ENCODE results near the gene TUBGCP3.
"Not testable (repeated sequence)": the region's sequence is repeated elsewhere in the genome, so short reads cannot be mapped to it uniquely, and the experiment has no call there.

TUBGCP3 gene

GRCh38 chr13:112531263-112531794 lies 56.6 kb downstream of the TUBGCP3 start:
- in situ Hi-C loops (cut with MboI; ENCODE audit: low sequenced_read_pairs): no loop called here

DNA sequence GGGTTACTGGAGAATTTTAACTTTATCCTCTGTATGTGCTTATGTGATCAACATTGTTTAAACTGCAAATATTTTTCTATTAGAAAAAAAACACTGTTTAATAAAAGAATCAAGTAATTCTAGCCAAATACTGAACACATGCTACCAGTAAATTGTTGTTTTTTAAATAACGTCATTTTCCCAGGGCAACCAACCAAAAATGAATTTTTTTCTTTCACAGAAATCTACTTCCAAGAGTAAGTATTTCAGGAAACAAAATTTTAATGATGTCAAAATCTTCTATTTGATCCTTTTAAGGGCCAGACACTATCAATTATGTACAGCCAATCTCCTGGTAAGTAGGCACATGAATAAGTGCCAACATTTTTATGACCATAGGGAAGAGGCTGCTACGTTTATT lies 57.1 kb downstream of the TUBGCP3 start:
- in situ Hi-C loops (cut with MboI; ENCODE audit: low sequenced_read_pairs): no loop called here

DNA sequence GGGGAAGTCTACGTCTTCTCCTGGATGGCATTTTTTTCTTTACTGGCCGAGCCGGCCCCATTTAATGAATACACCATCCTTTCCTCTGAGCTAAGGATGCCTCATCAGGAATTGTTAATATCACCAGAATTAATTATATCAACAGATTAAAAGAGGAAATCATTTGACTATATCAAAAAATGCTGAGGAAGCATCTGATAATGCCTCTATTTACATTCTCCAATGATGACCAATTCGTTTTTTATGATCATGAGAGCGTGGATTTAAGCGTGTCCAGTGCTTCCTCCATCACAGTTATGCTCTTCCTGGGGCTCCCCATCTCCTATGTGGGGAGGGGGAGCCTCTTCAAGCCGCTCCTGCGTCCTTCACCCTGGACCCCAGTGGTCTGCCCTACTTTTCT lies 58.7 kb downstream of the TUBGCP3 start:
- in situ Hi-C loops (cut with MboI; ENCODE audit: low sequenced_read_pairs): no loop called here

DNA sequence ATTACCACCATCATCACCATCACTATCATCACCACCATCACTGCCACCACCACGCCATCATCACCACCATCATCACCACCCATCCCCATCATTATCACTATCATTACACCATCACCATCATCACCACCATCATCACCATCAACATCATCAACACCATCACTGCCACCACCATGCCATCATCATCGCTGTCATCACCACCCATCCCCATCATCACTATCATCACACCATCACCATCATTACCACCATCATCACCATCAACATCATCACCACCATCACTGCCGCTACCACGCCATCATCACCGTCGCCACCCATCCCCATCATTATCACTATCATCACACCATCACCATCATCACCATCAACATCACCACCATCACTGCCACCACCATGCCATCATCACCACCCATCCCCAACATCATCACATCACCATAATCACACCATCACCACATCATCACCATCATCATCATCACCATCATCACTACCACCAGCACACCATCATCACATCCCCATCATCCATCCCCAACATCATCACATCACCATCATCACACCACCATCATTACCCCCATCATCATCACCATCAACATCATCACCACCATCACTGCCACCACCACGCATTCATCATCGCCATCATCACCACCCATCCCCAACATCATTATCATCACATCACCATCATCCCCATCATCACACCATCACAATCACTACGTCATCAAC lies 61.7 kb downstream of the TUBGCP3 start:
- in situ Hi-C loops (cut with MboI; ENCODE audit: low sequenced_read_pairs): no loop called here

GRCh38 chr13:112525356-112525945 lies 62.5 kb downstream of the TUBGCP3 start:
- in situ Hi-C loops (cut with MboI; ENCODE audit: low sequenced_read_pairs): no loop called here

DNA sequence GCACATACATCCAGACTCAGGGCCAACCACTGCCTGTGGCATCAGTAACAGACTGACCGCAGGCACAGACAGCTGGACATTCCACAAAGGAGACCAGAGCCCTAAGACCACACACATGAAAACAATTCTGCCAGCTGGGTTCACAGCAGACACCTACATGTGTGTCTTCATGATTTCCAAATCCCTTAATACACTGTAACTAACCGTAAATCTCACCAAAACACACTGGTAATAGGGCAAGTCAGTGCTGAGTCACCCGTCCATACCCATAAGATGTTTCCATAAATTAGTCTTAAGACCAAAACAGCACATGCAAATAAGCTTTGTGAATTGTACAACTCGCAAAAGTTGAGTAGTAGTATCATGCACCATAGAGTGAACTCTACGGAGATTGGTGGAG lies 65.4 kb downstream of the TUBGCP3 start:
- in situ Hi-C loops (cut with MboI; ENCODE audit: low sequenced_read_pairs): no loop called here

- in situ Hi-C loops (cut with MboI; ENCODE audit: low sequenced_read_pairs): no loop called here
Measured at GRCh38 chr13:112521073-112521685, 66.8 kb downstream of the TUBGCP3 start.

- in situ Hi-C loops (cut with MboI; ENCODE audit: low sequenced_read_pairs): no loop called here
Measured at GRCh38 chr13:112519517-112520060, 68.4 kb downstream of the TUBGCP3 start.

GRCh38 chr13:112516218-112516617 lies 71.7 kb downstream of the TUBGCP3 start:
- in situ Hi-C loops (cut with MboI; ENCODE audit: low sequenced_read_pairs): no loop called here

GRCh38 chr13:112513761-112514160 lies 74.2 kb downstream of the TUBGCP3 start:
- in situ Hi-C loops (cut with MboI; ENCODE audit: low sequenced_read_pairs): no loop called here

DNA sequence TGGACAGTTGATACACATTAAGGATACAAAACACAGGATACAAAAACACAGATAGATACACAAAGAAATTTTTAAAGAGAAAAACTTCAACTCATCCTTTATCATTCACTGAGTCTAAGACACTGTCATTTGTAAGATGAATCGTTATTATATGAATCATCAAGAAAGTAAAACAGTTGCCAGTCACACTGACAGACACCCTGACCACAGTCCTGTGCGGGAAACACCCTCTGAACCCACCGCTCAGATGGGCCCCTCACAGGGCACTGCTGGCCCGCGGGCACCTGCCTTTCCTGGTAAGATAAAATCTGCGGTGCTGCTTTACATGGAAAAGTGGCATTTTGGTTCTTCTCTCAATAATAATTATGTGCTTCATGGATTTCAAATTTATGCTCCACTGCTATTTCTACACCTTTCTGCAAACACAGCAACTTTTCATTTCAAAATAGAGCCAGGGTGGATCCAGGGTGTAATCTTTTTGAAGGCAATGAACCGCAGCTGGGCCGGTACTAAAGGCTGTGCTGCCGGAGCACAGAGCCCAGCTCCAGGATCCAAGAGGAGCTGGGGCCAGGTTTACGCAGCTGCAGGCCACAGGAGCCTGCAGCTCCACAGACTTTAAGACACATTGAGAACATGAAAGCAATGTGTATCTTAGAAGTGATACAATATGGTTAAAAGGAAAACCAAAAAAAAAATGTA lies 76.8 kb downstream of the TUBGCP3 start:
- in situ Hi-C loops (cut with MboI; ENCODE audit: low sequenced_read_pairs): no loop called here

DNA sequence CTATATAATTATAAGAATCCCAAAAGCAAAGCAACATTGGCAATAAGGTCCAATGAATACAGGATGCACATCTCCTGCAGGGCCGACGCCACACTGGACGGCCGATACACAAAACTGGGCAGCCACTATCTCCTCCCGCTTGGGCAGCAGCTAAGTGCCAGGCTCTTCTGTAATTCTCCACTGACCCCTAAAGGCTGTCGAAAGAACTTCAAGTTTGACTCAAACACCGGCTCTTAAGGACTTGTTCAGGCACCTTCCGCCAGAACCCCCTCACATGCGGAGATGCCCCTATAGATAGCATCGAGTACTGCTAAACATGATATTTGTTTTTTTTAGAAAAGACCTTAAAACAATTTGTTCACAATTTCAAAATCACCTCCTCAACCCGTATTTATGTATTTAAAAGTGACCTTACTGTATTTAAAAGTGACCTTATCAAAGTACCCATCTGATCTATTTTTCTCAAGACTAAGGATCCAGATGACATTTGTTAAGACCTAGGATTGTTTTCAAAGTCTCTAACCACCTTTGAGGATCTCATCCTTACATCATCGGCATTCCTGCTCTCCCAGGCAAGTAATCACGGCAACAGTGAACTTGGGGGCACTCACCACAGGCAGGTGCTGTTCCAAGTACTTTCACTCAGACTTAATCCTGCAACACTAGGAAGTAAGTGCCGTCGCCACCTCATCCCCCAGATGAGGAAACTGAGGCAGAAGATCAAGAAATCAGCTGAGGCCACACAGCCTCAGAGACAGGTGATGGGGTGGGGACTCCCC lies 77.8 kb downstream of the TUBGCP3 start:
- in situ Hi-C loops (cut with MboI; ENCODE audit: low sequenced_read_pairs): no loop called here

DNA sequence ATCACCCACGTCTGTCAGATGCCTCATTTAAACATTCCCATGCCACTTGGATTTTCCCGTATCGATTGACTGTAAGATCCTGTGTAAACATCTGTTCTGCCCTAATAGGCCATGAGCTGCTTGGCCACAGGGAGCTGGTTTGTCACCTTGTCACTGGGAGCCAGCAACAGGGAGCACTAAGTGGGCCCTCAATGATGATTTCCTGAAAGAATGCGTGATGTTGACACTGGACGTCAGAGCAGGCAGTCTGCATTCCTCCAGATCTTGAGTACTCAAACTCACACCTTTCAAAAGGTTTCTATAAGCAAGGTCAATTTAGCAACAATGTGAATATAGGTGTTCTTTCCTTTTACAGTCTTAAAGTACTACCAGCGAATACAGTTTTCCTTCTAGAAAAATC lies 78.8 kb downstream of the TUBGCP3 start:
- in situ Hi-C loops (cut with MboI; ENCODE audit: low sequenced_read_pairs): no loop called here

- in situ Hi-C loops (cut with MboI; ENCODE audit: low sequenced_read_pairs): no loop called here
Measured at GRCh38 chr13:112506046-112506445, 81.9 kb downstream of the TUBGCP3 start.

- in situ Hi-C loops (cut with MboI; ENCODE audit: low sequenced_read_pairs): no loop called here
Measured at GRCh38 chr13:112496166-112496565, 91.8 kb downstream of the TUBGCP3 start.

- in situ Hi-C loops (cut with MboI; ENCODE audit: low sequenced_read_pairs): no loop called here
Measured at GRCh38 chr13:112495465-112495864, 92.5 kb downstream of the TUBGCP3 start.

DNA sequence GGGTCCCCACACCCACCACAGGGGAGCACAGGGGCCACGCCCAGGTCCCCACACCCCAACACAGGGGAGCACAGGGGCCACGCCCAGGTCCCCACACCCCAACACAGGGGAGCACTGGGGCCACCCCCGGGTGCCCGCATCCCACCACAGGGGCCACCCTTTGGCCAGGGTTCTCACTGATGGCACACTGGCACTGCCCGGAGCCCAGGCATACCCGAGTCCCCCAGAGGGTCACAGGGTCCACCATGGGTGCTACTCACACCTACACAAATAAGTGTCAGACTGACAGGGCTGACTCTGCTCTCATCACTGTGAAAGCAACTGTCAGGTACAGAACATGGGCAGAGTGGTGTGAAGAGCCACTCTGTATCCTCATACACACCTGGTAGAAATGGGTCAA lies 98.8 kb downstream of the TUBGCP3 start:
- in situ Hi-C loops (cut with MboI; ENCODE audit: low sequenced_read_pairs): no loop called here

- in situ Hi-C loops (cut with MboI; ENCODE audit: low sequenced_read_pairs): not testable (repeated sequence)
Measured at GRCh38 chr13:112488343-112489050, 99.5 kb downstream of the TUBGCP3 start.

DNA sequence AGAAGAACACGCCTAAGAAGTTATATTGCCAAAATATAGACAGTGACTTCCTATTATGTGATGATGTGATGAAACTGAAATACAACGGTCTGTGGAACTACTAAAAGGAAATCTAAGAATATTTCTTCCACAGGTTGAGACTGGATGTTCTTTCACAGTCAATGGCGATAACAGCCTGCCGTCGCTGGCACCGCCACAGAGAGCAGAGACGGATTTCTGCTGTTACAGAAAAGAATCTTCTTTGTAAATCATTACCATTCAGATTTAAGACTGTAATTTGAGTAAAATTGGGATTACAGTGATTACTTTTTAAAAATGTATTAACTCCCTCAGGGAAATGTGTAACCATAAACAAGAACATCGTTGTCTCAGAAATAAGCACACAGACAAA lies 100.8 kb downstream of the TUBGCP3 start:
- in situ Hi-C loops (cut with MboI; ENCODE audit: low sequenced_read_pairs): no loop called here
